Right forelimb (tissue), 1 donor: ENCODE data around the gene FYN.

Source experiments
- DNase-seq: peaks from one replicate; pipeline ENCODE4 v3.0.0-alpha.2; 2018

The FYN gene

DNA sequence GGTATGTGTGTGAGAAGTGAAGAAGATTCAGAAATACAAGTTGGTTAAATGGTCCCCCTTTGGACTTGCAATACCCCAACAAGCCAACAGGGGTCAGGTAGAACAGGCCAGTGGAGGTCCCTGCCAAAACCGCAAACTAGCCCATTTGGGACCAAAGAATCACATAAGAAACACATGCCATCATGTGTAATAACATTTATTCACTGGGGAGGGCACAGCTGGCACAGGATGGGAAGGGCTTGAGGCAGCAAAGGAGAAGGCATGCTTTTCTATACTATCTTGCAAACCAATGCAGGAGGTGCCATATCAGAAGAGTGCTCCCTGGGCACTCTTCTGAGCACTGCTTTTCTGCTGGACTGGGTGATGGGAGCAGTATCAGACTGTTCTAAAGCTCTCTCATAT, 151.5 kb downstream of the FYN start:
- DNase-seq, result peak; percentile 64

DNA sequence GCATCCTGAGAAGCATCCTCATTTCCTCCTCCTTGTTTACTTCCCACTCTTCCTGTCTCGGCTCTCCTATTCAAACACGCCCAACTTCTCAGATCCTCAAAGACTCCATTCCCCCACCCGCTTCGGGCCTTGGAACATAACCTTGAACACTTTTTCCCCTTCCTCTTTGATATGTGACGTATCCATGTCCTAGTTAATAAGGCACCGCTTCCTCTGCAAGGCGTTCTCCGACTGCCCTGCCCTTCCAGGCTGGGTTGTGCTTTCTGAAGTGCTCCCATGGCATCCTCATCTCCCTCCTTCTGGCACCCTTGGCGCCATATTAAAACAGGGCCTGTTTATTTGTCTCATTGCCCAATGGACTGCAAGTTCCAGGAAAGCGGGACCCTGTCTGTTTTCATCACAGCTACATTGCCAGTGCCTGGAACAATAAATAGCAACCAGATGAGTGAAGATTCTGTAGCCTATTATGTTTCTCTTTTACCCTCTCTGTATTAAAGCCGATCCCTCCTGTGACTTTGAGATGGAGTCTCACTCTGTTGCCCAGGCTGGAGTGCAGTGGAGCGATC, 152.2 kb downstream of the FYN start:
- peak; percentile 41 for DNase-seq

DNA sequence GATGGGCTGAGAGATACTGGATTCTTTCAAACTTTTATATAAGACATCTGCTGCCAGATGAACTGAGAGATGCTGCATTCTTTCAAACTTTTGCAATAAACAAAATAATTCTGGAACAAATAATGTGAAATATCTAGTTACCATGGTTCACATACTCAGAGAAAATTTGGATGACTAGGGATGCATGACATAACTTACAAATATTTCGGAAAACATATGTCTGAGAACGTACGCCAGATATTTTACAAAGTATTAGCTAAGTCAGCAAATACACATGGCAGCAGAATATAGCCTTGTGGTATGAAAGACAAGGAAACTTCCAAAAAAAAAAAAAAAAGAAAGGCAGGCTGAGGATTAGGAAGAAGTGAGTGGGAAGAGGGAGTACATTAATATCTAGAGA, 154.3 kb downstream of the FYN start:
- no peak for DNase-seq

GRCh38 chr6:111718326-111718725, 154.9 kb downstream of the FYN start:
- DNase-seq, result peak; percentile 32

GRCh38 chr6:111717621-111718020, 155.6 kb downstream of the FYN start:
- DNase-seq, result peak; percentile 13

DNA sequence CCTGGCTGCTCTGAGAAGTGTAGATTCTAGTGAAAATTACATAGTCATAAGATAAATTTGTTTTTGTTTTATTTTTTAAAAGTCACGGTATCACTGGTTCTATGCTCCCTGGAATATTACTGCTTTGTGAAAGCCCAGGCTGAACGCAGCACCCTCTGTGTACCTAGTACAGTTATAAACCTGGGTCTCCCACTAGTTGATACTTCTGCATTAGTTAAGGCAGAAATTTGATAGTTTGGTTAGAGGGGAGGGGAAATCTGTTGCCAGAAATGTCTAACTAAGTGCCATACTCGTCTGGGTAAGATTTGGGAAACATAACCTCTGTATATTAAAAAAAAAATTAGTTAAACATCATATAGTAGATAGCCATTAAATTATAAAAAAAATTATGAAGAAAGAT, 156.9 kb downstream of the FYN start:
- no peak for DNase-seq

DNA sequence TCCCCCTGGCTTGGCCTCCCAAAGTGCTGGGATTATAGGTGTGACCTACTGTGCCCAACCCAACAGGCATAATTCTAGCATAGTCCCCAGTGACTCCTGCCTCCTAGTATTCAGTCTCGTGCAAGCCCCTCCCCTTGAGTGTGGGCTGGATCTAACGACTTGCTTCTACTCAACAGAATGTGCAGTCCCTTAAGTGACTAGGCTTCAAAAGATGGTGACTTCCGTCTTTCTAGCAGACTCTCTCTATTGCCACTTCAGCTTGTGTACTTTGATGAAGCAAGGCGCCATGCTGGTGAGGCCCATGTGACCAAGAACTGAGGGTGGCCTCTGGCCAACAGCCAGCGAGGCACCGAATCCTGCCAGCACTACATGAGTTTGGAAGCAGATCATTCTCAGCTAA, 157.9 kb downstream of the FYN start:
- no peak for DNase-seq

DNA sequence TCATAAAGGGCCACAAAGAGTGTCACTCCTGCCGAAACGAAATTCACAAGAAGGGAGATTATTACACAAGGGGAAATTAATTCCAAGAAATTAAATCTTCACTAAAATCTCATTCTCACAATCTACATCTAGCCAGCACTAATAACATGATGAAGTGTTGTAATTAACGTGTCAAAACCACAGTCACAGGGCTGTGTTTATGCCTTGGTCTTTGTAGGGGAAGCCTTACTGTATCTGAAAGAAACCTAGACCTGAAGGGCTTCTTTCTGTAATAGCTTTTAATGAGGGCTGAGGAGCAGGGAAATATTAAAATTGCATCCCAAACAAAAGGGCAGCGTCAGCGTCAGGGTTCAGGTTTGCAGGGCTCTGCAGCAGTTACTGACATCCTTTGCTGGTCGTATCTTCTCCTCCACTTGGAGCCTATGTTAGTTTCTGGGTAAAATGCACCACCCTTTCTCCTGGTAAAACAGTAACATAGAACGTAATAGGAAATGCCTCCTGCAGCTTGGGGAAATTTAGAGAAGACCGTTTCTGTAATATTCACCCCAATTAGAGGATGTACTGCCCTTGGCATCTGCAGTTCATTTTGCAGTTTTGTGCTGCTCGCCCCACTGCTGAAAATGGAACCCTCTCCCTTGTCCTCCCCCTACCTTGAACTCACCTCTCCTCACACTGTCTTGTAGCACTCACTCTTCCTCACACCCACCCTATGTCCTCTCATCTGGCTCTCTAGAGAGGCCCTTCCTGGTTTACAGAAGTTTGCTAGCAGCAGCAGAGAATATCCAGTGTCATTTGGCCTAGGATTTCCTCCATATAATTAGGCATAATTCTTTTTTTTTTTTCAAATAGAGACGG, 158.6 kb downstream of the FYN start:
- no peak for DNase-seq

- no peak for DNase-seq
Observed at GRCh38 chr6:111713811-111714210, 159.4 kb downstream of the FYN start.

GRCh38 chr6:111713236-111713635, 160.0 kb downstream of the FYN start:
- no peak for DNase-seq

DNA sequence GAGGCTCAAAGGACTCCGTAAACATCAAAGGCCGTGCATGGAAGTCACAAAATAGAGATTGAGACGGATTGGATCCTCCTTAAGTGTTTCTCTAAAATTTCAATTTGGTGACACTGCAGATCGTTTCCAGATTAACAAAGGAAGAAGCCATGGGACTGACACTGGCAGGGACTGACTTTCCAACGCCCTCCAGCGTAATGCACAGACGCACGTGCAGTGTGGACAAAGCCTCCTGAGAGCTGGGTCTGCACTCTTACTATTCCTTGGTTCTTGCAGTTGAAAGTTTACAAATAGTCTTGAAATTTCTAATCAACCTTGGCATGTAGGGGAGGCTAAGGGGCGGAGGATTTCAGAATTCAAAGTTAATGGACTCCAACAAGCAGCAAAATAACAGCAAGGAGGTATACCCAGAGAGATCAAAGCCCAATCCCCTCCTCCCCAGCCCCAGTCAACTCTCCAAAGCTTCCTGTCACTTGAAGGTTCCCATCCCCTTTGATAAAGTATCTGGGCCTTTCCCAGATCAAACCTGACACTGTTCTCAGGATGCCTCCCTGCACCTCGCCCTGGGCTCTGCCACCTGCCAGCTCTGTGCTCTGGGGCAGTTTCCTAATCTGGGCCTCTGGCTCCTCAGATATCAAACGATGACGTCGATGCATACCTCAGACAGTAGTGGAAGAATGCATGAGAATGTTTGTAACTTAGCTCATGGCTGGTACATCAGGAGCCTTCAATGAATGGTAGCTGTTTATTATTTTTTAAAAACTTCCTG, 161.1 kb downstream of the FYN start:
- DNase-seq, result no peak

DNA sequence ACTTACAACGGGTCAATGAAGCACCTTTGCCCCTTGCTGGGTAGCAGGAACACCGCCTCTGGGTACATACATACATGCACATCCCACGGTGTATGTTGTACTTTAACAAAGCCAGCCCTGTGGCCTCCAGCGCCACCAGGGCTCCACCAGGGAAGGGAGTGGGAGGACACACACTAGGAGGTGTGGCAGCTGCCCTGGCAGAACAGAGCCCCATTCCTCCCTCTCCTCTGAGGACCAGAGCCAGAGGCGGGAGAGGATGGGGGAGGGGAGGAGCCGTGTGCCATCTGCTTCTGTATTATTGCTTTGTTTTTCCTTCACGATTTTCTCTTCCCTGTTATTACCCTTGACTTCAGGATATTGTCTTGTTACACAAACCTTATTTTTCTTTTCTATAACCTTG, 161.8 kb downstream of the FYN start:
- no peak for DNase-seq

DNA sequence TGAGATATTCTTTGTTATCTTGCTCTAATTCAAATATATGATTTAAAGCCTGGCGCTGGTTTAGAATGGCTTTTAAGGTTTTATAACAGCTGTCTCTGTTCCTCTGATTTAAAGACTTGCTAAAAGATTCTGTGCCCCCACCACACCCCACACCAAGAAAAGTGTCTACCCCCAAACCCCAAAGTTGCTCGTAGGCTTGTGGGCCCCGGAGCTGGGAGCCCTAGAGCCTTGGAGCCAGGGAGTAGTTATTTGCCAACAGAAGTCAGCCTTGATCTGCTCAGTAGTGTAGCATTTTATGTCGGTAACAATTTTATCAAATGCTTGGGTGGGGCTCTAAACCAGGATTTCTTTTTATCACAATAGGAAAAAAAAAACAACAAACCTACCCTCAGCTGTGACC, 162.3 kb downstream of the FYN start:
- no peak for DNase-seq

- no peak for DNase-seq
Observed at GRCh38 chr6:111710439-111710838, 162.8 kb downstream of the FYN start.

DNA sequence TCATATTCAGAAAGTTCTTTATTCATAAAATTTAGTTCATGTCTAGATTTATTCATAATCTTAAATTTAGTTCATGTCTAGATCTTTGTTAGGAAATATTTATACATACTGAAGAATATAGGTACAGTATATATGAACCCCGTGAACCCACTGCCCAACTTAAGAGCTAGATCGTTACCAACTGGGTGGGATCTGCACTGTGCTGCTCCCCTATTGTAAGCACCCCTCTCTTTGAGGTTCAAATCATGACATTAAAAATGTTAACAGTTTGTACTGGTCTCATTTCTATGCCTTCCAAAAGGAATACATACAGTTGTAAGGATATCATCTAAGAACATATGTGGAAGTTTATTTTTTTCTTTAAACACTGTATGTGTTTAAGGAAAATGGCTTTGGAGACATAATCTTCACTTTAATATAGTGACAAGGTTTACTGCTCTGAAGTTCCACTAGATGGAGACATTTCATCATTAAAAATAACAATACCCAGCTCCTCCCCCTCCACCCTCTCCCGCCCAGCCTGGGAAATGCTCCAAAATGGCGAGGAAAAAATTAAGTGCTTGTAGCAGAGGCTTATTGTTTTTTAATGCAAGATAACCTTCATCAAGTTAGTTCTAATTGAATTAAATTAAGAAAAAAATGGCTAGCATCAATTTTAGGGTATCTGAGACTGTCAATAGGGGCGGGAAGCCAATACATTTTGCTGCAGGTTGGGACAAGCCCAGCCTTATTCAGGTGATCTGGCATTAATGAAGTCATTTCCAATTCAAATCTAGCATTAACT, 163.4 kb downstream of the FYN start:
- DNase-seq, result peak; percentile 82

- DNase-seq, result no peak
Observed at GRCh38 chr6:111709201-111709600, 164.1 kb downstream of the FYN start.

DNA sequence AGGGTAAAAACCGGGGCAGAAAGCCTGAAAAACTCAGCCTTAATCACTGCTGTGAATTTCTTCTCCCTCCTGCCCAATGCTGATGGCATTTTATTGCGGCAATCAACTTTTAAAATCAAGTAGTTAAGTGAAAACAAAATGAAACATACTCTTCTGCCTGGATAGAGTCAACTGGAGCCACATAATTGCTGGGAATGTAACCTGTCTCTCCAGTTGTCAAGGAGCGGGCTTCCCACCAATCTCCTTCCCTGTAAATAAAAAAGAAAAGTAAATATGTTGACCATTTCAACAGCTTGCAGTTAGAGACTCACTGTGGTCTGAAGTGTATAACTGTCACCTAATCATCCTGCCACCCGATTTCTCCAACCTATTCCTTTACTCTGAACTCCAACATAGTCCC, 165.5 kb downstream of the FYN start:
- no peak for DNase-seq

- no peak for DNase-seq
Observed at GRCh38 chr6:111706841-111707391, 166.3 kb downstream of the FYN start.

- no peak for DNase-seq
Observed at GRCh38 chr6:111703723-111704122, 169.5 kb downstream of the FYN start.

DNA sequence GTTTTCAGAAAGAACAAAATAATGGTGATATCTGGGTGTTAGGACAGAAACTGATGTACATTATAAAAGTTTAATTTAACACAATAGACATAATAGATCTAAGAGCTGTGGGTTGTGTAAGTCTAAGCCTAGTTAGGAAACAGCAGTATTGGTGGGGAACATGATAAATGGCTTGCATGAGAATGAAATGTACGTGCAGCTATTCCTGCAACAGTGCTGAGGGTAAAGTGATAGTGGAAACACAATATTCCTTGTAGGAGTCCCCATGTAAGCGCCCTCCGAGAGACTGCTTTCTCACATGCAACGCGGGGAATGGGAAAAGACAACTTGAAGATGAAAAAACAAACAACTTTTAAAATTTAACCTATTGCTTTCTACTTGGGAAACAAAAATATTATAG, 171.0 kb downstream of the FYN start:
- no peak for DNase-seq

- no peak for DNase-seq
Observed at GRCh38 chr6:111701146-111701545, 172.1 kb downstream of the FYN start.

DNA sequence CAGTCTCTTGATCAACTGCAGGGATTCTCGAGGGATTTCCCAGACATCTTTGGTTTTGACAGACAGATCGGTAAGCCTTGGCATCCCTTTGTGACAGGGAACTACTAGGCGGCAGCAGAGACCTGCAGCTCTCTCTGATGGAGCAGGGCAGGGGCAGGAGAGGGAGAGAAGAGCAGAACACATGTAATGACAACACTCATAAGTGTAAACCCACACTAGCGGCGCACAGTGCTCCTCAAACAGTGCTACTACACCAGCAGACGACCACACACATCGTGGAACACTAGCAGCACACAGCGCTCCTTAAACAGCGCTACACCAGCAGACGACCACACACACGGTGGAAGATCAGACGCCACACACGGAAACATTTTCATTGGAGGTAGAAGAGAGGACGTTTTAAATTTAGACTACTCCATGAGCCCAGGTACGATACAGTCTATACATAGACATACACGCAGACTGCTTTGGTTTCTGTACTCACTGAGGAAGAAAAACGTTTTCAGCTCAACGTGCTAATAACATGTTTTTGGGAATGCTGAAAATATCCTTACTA, 173.0 kb downstream of the FYN start:
- DNase-seq, result no peak

DNA sequence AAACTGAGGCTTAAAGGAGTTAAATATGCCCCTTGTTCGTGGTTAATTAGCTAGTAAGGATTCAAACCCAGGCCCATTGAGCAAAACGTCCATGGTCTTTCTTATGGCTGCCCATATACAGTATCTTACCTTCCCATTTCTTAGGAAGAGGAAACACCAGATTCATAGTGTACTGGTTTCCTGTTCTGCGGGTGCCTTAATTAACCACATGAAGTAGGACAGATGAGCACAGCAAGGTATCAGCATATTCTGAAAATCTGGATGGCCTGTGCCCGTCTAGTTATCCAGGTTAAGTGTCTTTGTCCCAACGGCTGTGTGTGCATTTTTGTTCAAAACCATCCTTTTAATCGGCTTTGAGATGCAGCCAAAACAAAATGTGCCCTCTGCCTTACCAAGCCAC, 174.1 kb downstream of the FYN start:
- no peak for DNase-seq
